ENCODE data around the gene CFAP52. TPM values are rescaled to one million over a fixed set of nuclear protein-coding genes. Genes with fewer than 3 reads are reported as not detected.

Gene CFAP52
- total RNA-seq, 1 experiment from 2014 or later = not detected

DNA sequence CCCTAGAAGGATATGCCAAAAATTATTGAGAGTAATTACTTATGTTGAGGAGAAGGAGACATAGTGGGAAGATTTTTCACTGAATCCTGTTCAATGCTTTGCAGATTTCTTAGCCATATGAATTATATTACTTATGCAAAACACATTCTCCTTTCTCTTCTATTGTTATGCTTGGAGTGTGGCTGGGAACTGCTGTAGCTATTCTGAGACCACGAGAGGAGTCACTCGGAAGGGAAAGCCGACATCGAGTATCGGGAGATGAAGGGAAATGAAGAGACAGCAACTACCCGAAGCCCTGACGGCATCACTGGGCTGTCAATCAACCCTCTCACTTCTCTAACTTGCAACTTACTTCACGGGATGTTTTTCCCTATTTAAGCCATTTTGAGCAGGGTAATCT, 40.4 kb upstream of the CFAP52 start:
- no peak overlapping the region for H2AFZ ChIP-seq
- DNase-seq = no peak
- H3F3A ChIP-seq (ENCODE audit: insufficient read depth, low read depth) = no peaks in the 10 kb centered on the region
- no peak overlapping the region for H3K27ac ChIP-seq
- H3K79me2 ChIP-seq (ENCODE audit: low read depth) = no peaks in the 10 kb centered on the region
- POLR2A ChIA-PET (ENCODE audit: unreplicated experiment) = no interaction called here
- no peaks in the 10 kb centered on the region for H3K4me1 ChIP-seq (replicated peaks; ENCODE audit: insufficient read depth)
- no peaks in the 10 kb centered on the region for H4K20me1 ChIP-seq (ENCODE audit: insufficient read depth)
- H3K9me2 ChIP-seq (ENCODE audit: insufficient read depth) = no peaks in the 10 kb centered on the region
- no peaks in the 10 kb centered on the region for H3K27me3 ChIP-seq (ENCODE audit: insufficient read depth, low read depth)
- H3K4me2 ChIP-seq = no peak overlapping the region
- H3K9me3 ChIP-seq (ENCODE audit: insufficient read depth, low read depth) = no peaks in the 10 kb centered on the region
- intact Hi-C loops (cut with micrococcal nuclease; ENCODE audit: unreplicated experiment) = no loop called here
- BruUV-seq (replicated peaks) = no TSS peak
- TF ChIP-seq CTCF (conservative IDR thresholded peaks at IDR 0.05) (no peak), EZH2 (IDR thresholded peaks at IDR 0.05; ENCODE audit: low read depth) (no peak)
- H3K36me3 ChIP-seq (ENCODE audit: low read depth) = no peaks in the 10 kb centered on the region
- no peak overlapping the region for H3K4me3 ChIP-seq
- CTCF ChIA-PET = no interaction called here

DNA sequence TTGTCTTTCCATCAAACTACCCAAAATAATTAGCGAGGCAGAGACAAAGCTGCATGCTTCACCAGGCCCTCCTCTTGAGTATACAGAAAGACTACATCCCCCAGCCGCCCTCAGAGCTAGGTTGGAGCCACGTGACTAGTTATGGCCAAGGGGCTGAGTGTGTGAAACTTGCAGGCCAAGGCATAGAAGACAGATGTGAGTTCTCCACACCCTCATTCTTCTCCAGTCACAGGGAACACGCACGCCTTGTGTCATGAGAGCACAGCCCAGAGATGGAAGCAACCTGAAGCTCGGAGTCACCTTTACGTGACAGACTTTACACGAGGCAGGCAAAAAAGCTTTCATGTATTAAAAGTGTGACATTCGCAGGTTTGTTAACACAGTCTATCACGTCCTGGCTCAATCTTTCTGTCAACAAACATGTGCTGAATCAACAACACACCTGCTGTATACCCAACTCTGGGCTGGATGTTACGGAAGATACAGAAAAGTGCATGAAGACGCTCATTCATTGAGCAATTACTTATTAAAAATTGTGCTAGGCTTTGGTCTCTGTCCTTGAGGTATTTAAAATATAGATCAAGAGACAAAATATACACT, 39.2 kb upstream of the CFAP52 start:
- no peak overlapping the region for H3K4me2 ChIP-seq
- no peaks in the 10 kb centered on the region for H3K9me2 ChIP-seq (ENCODE audit: insufficient read depth)
- intact Hi-C loops (cut with micrococcal nuclease; ENCODE audit: unreplicated experiment) = no loop called here
- H3F3A ChIP-seq (ENCODE audit: insufficient read depth, low read depth) = no peaks in the 10 kb centered on the region
- TF ChIP-seq CTCF (conservative IDR thresholded peaks at IDR 0.05) = no peak
- no peak for TF ChIP-seq EZH2 (IDR thresholded peaks at IDR 0.05; ENCODE audit: low read depth)
- ChIA-PET POLR2A (ENCODE audit: unreplicated experiment) (interaction anchor here (0.7 kb wide), 1 partner anchor 266 kb away, joined by 7 read pairs; no protein-coding TSS in a partner anchor), CTCF (no interaction called here)
- H3K27me3 ChIP-seq (ENCODE audit: insufficient read depth, low read depth) = no peaks in the 10 kb centered on the region
- no TSS peak for BruUV-seq (replicated peaks)
- H3K4me1 ChIP-seq (replicated peaks; ENCODE audit: insufficient read depth) = no peaks in the 10 kb centered on the region
- H3K79me2 ChIP-seq (ENCODE audit: low read depth) = no peaks in the 10 kb centered on the region
- DNase-seq = no peak
- no peaks in the 10 kb centered on the region for H3K9me3 ChIP-seq (ENCODE audit: insufficient read depth, low read depth)
- H4K20me1 ChIP-seq (ENCODE audit: insufficient read depth) = no peaks in the 10 kb centered on the region
- no peak overlapping the region for H2AFZ ChIP-seq
- H3K27ac ChIP-seq = no peak overlapping the region
- H3K36me3 ChIP-seq (ENCODE audit: low read depth) = no peaks in the 10 kb centered on the region
- no peak overlapping the region for H3K4me3 ChIP-seq

DNA sequence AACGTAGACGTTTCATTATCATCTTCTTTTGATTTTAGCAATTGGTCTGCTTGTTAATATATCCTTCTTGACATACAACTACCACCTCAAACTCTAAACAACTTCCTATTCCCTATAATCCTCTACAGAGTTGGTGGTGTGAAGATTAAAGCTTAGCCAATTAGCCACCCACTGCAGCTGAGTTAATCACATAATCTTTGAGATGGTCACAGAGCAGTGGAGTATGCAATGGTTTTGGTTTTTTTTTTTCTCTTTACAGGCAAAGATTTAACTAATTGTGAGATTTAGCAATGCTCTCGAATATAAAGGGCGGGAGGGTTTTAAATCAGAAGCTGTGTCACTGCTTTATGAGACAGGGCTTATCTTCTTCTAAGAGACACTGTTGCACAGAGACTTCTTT, 37.8 kb upstream of the CFAP52 start:
- Histone ChIP-seq H3K4me1 (replicated peaks; ENCODE audit: insufficient read depth) (no peaks in the 10 kb centered on the region), H3K36me3 (ENCODE audit: low read depth) (no peaks in the 10 kb centered on the region), H3K27ac (no peak overlapping the region), H4K20me1 (ENCODE audit: insufficient read depth) (no peaks in the 10 kb centered on the region), H3K9me2 (ENCODE audit: insufficient read depth) (no peaks in the 10 kb centered on the region), H3K79me2 (ENCODE audit: low read depth) (no peaks in the 10 kb centered on the region), H3K4me2 (no peak overlapping the region), H3K9me3 (ENCODE audit: insufficient read depth, low read depth) (no peaks in the 10 kb centered on the region), H2AFZ (no peak overlapping the region), H3K4me3 (no peak overlapping the region), H3K27me3 (ENCODE audit: insufficient read depth, low read depth) (no peaks in the 10 kb centered on the region), H3F3A (ENCODE audit: insufficient read depth, low read depth) (no peaks in the 10 kb centered on the region)
- DNase-seq = no peak
- TF ChIP-seq CTCF (conservative IDR thresholded peaks at IDR 0.05) (no peak), EZH2 (IDR thresholded peaks at IDR 0.05; ENCODE audit: low read depth) (no peak)
- intact Hi-C loops (cut with micrococcal nuclease; ENCODE audit: unreplicated experiment) = no loop called here
- CTCF ChIA-PET = interaction anchor here (0.7 kb wide), 1 partner anchor 301 kb away, joined by 4 read pairs; no protein-coding TSS in a partner anchor
- no TSS peak for BruUV-seq (replicated peaks)
- POLR2A ChIA-PET (ENCODE audit: unreplicated experiment) = no interaction called here
